ELF-1 (cell line): Measurements from ENCODE around the gene RNF130.
A peak's percentile ranks its signal among the peaks of the same experiment; 100 is the strongest.
"Not testable (repeated sequence)": the region's sequence is repeated elsewhere in the genome, so short reads cannot be mapped to it uniquely, and the experiment has no call there.

Experiments used
- DNase-seq: peaks from one replicate; pipeline ENCODE4 v3.0.0-alpha.2; 2016; ENCODE audit warnings: low read depth, low spot score

Gene RNF130

GRCh38 chr5:180103487-180104167 lies 32.1 kb upstream of the RNF130 start:
- DNase-seq, result no peak

GRCh38 chr5:180102636-180103035 lies 31.1 kb upstream of the RNF130 start:
- no peak for DNase-seq

- DNase-seq, result no peak
Measured at GRCh38 chr5:180101451-180102105, 30.0 kb upstream of the RNF130 start.

GRCh38 chr5:180100621-180101450 lies 29.3 kb upstream of the RNF130 start:
- DNase-seq, result no peak

GRCh38 chr5:180099733-180100611 lies 28.4 kb upstream of the RNF130 start:
- DNase-seq, result no peak

- no peak for DNase-seq
Measured at GRCh38 chr5:180098991-180099732, 27.6 kb upstream of the RNF130 start.

- DNase-seq, result no peak
Measured at GRCh38 chr5:180098526-180098925, 27.0 kb upstream of the RNF130 start.

- DNase-seq, result no peak
Measured at GRCh38 chr5:180097926-180098325, 26.4 kb upstream of the RNF130 start.

GRCh38 chr5:180097163-180097894 lies 25.8 kb upstream of the RNF130 start:
- no peak for DNase-seq

- DNase-seq, result no peak
Measured at GRCh38 chr5:180096616-180097015, 25.1 kb upstream of the RNF130 start.

GRCh38 chr5:180095545-180095944 lies 24.0 kb upstream of the RNF130 start:
- DNase-seq, result no peak

- no peak for DNase-seq
Measured at GRCh38 chr5:180093651-180094382, 22.3 kb upstream of the RNF130 start.

GRCh38 chr5:180093241-180093640 lies 21.7 kb upstream of the RNF130 start:
- DNase-seq, result no peak

- DNase-seq, result peak; percentile 90
Measured at GRCh38 chr5:180090769-180091546, 19.4 kb upstream of the RNF130 start.

- DNase-seq, result peak; percentile 95
Measured at GRCh38 chr5:180090098-180090768, 18.7 kb upstream of the RNF130 start.

GRCh38 chr5:180089628-180090027 lies 18.1 kb upstream of the RNF130 start:
- not testable (repeated sequence) for DNase-seq

GRCh38 chr5:180088561-180088960 lies 17.0 kb upstream of the RNF130 start:
- DNase-seq, result no peak

- DNase-seq, result no peak
Measured at GRCh38 chr5:180086816-180087399, 15.3 kb upstream of the RNF130 start.
